Left cardiac atrium (tissue), 4 donors: Measurements from ENCODE around the gene SPATA6L. TPM values are rescaled to one million over a fixed set of nuclear protein-coding genes. Genes with fewer than 3 reads are reported as not detected.

Experiments used
- ATAC-seq, 2 donors: fragments of 200-7000 bp; cut with Tn5 transposase; one replicate each; pipeline ENCODE4 v1.9.1; 2020; ENCODE audit warnings: mild to moderate bottlenecking in 2 of 2, moderate library complexity in 2 of 2
- DNase-seq: peaks from one replicate; pipeline ENCODE4 v3.0.0-alpha.2; 2020
- intact Hi-C, 2 donors: fragments of 100-400 bp; cut with DNase I; formaldehyde crosslinking; loops; one replicate each; pipeline versions ENCODE4 v1.14.1 to v1.15.1; 2022 to 2023
- total RNA-seq, 2 donors: library from RNA; stranded (reverse); fragmentation: NEBNext Ultra II Directional; extraction: Animal tissue kit (Norgen Biotek cat#: 25700); gene quantifications; one replicate each; pipeline ENCODE4 v1.2.1, GENCODE V29; 2021
- donor health status: DM: no; HTN: yes; CAD: no.
- donor health status: DM: no; HTN: yes; CAD: no; lungs with severe emphysema.
- donor health status: DM: yes; HTN: yes; CAD: no.
- donor health status: Dilated cardiomyopathy.

SPATA6L gene
- total RNA-seq, 2 donors from 2014 or later: 0.56 to 1.3 TPM

- ATAC-seq (no peak), DNase-seq (no peak)
- intact Hi-C loops: no loop called here
Observed at GRCh38 chr9:4572184-4572826, 94.0 kb downstream of the SPATA6L start.

GRCh38 chr9:4569101-4569500, 97.2 kb downstream of the SPATA6L start:
- DNase-seq (no peak), ATAC-seq (no peak)
- intact Hi-C loops: no loop called here

- intact Hi-C loops: no loop called here
- no peak for DNase-seq
- ATAC-seq: no peak
Observed at GRCh38 chr9:4567601-4568000, 98.7 kb downstream of the SPATA6L start.

- DNase-seq (no peak), ATAC-seq (no peak)
- intact Hi-C loops: no loop called here
Observed at GRCh38 chr9:4566806-4567205, 99.5 kb downstream of the SPATA6L start.

- intact Hi-C loops: no loop called here
- DNase-seq (no peak), ATAC-seq (no peak)
Observed at GRCh38 chr9:4563105-4563504, 103.2 kb downstream of the SPATA6L start.

GRCh38 chr9:4559261-4560182, 106.8 kb downstream of the SPATA6L start:
- intact Hi-C loops: loop anchor here in 1 of 2 donors (10.0 kb wide), 1 partner anchor 65 kb away; the partner anchor contains the start of gene SLC1A1
- peak in 1 of 2 donors; percentile 83 for ATAC-seq
- no peak for DNase-seq

- ATAC-seq: peak; percentile 84 to 89
- intact Hi-C loops: loop anchor here in 1 of 2 donors (10.0 kb wide), 1 partner anchor 64 kb away; the partner anchor contains the start of gene SLC1A1
- no peak for DNase-seq
Observed at GRCh38 chr9:4558371-4558998, 107.8 kb downstream of the SPATA6L start.

GRCh38 chr9:4555236-4555635, 111.0 kb downstream of the SPATA6L start:
- DNase-seq (peak; percentile 63), ATAC-seq (no peak)
- intact Hi-C loops: loop anchor here in 1 of 2 donors (10.0 kb wide), 1 partner anchor 60 kb away; the partner anchor contains the start of gene SLC1A1

GRCh38 chr9:4553951-4554381, 112.3 kb downstream of the SPATA6L start:
- peak in 1 of 2 donors; percentile 69 for ATAC-seq
- peak; percentile 38 for DNase-seq
- intact Hi-C loops: loop anchor here in 1 of 2 donors (10.0 kb wide), 1 partner anchor 59 kb away; the partner anchor contains the start of gene SLC1A1

- DNase-seq (no peak), ATAC-seq (no peak)
- intact Hi-C loops: loop anchor here in 1 of 2 donors (10.0 kb wide), 1 partner anchor 56 kb away; the partner anchor contains the start of gene SLC1A1
Observed at GRCh38 chr9:4550777-4551484, 115.3 kb downstream of the SPATA6L start.

- intact Hi-C loops: loop anchor here in 1 of 2 donors (10.0 kb wide), 1 partner anchor 55 kb away; the partner anchor contains the start of gene SLC1A1
- no peak for DNase-seq
Observed at GRCh38 chr9:4549751-4550295, 116.5 kb downstream of the SPATA6L start.

GRCh38 chr9:4548811-4549725, 117.2 kb downstream of the SPATA6L start:
- intact Hi-C loops: no loop called here
- DNase-seq: no peak
- peak in 1 of 2 donors; percentile 34 for ATAC-seq

More at GRCh38 chr9:4549751-4550295, 116.5 kb downstream of the SPATA6L start:
- ATAC-seq: peak in 1 of 2 donors; percentile 10

Other genes starting within 250 kb of the SPATA6L start
- 1 to 10 TPM; 1.9 to 3.4 TPM for gene SLC1A1, start 176.0 kb downstream of the SPATA6L start, total RNA-seq
- gene PLPP6, start 4.2 kb downstream of the SPATA6L start, total RNA-seq: 1 to 10 TPM; 3.1 to 3.4 TPM
- 10 to 100 TPM; 32.5 to 41.6 TPM for gene CDC37L1, start 13.1 kb upstream of the SPATA6L start, total RNA-seq
- 10 to 100 TPM; 91.1 to 98.8 TPM for gene AK3, start 74.7 kb upstream of the SPATA6L start, total RNA-seq
- gene RCL1, start 126.5 kb upstream of the SPATA6L start, total RNA-seq: 10 to 100 TPM in 1 of 2 donors, 1 to 10 TPM in 1; 6.0 to 10.1 TPM